NOMO-1 (cell line): ENCODE data around the gene NUAK2.

Experiments used
- DNase-seq, 2 experiments: peaks; one replicate each; lab custom pipeline; 2025; ENCODE audit not compliant: unreplicated experiment in 2 of 2; lab: John Stamatoyannopoulos, UW

Gene NUAK2

GRCh38 chr1:205259324-205259832 lies 62.2 kb downstream of the NUAK2 start:
- DNase-seq, result no peak

DNA sequence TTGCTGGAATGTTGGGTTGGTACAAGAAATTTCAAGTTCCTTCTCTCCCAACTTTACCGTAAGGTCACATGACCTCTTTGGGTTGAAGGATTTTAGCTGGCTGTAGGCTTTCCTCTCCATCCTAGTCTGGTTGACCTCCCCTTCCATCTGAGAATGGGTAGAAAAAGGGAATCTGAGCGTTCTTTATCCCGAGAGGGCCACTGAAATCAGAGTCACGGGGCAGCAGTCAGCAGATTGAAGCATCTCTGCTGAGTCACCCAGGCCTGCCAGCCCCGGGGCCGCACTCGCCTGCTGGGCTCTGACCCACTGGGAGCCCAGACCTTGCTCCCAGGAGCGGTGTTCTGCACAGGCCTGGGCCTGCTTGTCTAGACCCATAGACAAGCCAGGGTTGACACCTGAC lies 62.8 kb downstream of the NUAK2 start:
- no peak for DNase-seq

DNA sequence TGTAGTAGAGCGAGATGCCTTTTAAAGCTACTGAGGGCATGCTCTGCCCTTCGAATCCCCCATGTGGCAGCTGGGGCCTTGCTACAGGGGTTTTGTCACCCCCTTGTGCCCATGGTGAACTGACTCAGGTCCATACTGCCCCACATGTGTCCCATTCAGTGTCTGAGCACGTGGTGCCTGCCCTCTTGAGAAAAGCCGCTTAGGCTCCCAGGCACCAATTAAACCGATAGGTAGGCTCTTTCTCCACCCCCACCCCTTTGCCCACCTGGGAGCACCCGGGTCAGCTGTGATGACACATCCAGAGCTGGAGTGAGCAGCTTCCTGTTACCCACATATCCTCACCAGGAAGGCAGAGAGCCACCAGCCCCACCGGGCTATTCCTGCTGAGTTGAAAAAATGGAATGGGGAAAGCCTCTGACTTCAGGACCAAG lies 63.3 kb downstream of the NUAK2 start:
- no peak for DNase-seq

GRCh38 chr1:205257735-205258134 lies 63.8 kb downstream of the NUAK2 start:
- no peak for DNase-seq

DNA sequence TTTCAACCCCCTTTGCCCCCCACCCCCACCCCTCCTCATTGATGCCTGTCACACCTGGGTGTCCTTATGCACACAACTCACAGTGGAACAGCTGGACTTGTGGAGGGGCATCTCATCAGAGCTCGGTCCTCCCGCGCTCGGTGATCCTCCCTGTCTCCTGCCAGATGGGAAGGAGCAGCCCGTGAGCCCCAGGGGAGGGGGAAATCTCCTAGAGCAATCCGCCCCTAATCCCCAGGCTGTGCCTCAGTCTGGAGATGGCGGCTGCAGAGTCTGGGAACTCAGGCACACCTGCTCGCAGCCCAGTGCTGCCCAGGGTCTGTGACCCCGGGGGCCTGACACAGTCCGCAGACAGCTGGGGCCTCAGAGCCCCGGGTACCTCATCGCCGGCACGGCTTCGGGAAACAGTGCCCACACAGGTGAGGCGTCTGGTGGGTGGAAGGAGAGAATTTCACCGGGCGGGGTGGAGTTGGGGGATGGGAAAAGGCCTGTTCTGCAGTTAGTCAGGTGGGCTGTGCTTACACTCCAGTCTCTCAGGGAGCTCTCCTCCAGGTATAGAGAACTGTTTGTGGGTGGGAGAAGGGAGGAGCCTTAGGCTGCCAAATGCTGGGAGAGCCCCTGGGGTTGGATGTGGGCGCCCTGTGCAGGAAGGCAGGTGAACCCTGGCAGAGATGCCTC lies 64.5 kb downstream of the NUAK2 start:
- no peak for DNase-seq

- DNase-seq, result peak; percentile 54 to 81
These were observed 65.4 kb downstream of the NUAK2 start for GRCh38 chr1:205255941-205256780.
